HG03342 (cell line): ENCODE measurements around the gene SLC41A2.

Experiments used
- ATAC-seq: cut with Tn5 transposase; IDR thresholded peaks from one replicate; pipeline ENCODE4 v1.9.1; 2021; ENCODE audit warnings: mild to moderate bottlenecking, moderate library complexity; ENCODE audit not compliant: unreplicated experiment

The SLC41A2 gene

DNA sequence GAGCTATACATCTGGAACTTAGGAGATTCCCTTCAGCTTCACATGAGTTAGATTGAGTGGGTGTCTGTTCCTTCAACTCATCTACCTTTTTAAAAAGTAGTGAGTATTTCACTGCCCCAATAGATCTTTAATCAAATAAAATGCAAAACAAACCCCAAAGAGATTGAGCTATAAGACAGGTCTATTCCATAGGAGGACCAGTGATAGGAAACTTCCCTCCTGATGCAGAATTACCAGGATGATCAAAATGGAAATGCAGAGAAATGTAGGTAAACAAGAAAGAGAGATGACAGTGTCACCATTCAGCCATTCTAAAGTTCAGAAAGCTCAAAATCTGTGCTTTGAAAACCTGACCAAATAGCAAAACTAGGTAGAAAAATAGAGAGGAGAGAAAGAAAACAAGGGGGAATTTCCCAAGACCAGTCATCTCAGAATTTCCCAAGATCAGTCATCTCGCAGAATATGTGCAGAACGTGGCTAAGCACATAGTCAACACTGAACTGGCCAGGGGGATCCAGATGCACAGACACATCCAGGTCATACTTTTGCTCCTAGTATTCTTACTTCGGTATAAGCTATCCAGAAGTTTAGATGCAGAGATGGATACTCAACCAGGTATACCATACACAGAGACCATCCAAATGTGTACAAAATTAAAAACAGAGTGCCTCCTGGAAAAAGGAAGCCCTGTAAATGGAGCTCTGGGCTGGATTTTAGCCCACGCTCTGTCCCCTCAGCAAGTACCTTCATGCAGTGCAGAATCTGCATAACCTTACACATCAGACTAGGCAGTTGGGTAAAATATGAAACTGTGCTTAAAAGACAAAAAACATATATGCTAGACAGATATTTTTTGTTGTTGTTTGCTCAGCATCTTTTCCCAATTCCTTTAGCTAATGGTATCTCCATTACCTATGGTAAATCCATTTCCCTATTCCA lies 27.4 kb downstream of the SLC41A2 start:
- peak; percentile 92 for ATAC-seq

DNA sequence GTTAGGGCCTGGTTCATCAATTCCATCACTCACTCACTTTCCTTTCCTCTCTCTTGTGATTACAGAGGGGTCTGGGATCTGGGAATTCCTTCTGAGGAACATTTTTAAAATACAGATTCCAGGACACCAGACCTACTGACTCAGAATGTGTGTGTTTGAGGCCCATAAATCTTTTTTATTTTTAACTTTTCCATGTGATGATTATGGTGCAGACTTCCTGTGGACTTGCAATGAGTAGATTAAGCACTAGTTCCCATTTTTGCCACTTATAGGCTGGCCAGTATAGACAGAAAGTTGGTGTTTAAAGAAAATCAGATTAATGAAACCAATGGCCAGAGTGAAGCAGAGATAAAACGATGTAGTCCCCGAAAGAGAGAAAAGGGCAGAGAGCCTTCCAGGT lies 28.1 kb downstream of the SLC41A2 start:
- no peak for ATAC-seq

GRCh38 chr12:104929368-104929767 lies 28.7 kb downstream of the SLC41A2 start:
- ATAC-seq = no peak

- no peak for ATAC-seq
These were observed 29.9 kb downstream of the SLC41A2 start for GRCh38 chr12:104928036-104928745.

DNA sequence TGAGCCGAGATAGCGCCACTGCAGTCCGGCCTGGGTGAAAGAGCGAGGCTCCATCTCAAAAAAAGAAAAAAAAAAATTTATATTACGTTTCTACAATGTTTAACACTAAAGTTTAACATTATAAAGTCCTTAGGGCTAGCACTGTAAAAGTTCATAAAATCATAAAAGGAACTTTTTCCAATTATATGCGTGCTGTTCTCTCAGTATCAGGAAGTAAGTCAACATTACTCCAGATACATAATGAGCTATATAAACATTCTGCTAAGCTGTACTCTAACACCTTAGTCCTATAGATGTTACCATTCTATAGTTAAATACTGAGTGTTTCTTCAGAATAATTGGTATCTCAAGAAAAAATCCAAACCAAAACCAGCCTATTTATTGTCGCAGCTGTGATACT lies 32.6 kb downstream of the SLC41A2 start:
- ATAC-seq = no peak

DNA sequence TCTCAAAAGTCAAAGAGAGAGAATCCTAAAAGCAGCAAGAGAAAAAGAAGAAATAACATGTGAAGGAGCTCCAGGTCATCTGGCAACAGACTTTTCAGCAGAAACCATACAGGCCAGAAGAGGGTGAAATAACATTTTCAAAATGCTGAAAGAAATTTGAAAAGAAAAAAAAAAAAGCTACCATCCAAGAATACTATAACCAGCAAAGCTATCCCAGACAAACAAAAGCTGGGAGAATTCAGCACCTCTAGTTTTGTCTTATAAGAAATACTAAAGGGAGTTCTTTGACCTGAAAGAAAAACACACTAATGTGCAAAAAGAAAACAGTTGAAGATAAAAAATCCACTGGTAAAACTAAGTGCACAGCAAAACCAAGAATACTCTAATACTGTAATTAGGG lies 36.8 kb downstream of the SLC41A2 start:
- no peak for ATAC-seq

DNA sequence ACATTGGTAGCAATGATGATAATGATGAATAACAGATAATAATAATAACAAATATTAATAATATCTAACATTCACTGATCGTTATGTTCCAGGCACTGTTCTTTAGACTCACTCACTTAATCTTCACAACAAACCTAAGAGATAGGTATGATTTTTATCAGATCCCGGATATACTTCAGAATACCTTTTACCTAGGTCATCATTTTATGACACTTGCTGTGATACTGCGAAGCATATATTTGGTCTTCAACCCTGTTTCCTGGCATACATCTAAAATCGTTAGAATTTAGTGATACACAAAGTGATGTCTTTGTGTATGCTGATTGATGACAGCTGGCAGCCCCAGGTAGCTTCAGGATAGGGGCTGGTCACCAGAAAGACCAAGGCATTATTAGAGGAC lies 46.1 kb downstream of the SLC41A2 start:
- no peak for ATAC-seq

GRCh38 chr12:104910196-104910840 lies 47.8 kb downstream of the SLC41A2 start:
- ATAC-seq = no peak

GRCh38 chr12:104909761-104910160 lies 48.3 kb downstream of the SLC41A2 start:
- ATAC-seq = no peak
